ENCODE data around the gene TMEM169. TPM values are rescaled to one million over a fixed set of nuclear protein-coding genes. Genes with fewer than 3 reads are reported as not detected.

The TMEM169 gene
- total RNA-seq, 1 experiment from 2014 or later: 0.74 TPM

DNA sequence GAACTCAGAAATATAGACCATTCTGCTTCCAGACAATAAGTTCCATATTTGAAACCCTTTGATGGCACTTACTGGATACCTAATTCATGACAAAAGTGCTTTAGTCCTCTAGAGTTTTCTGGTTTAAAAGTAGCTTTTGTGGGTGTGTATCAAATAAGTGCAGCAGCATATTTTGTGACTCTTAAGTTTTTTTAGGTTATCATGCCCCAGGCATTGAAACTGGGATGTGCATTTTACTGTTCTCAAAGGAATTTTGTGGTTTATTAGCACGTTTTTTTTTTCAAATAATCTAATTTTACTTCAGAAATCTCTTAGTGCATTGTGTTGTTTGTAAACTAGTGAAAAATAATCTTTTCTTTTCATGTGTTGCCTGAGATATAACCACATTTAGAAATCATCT lies 28.9 kb downstream of the TMEM169 start:
- H3K27me3 ChIP-seq (ENCODE audit: control insufficient read depth, insufficient read depth, low read length): no peaks in the 10 kb centered on the region
- ATAC-seq (no peak), DNase-seq (ENCODE audit: low read depth, low spot score) (no peak)
- CTCF ChIA-PET: interaction anchor here (0.7 kb wide), 1 partner anchor 46 kb away, joined by 3 read pairs; no protein-coding TSS in a partner anchor
- peak overlapping the region; percentile 94 for H3K27ac ChIP-seq (ENCODE audit: low read length)
- BruUV-seq (replicated peaks): no TSS peak
- POLR2A ChIA-PET: no interaction called here
- TF ChIP-seq TCF7L2 (IDR thresholded peaks at IDR 0.05; ENCODE audit: low read depth, low read length) (no peak), POLR2AphosphoS5 (IDR thresholded peaks at IDR 0.05; ENCODE audit: low read depth, low read length) (no peak), SIN3A (IDR thresholded peaks at IDR 0.05; ENCODE audit: borderline replicate concordance, insufficient read depth, low read depth, low read length) (no peak)
- TF ChIP-seq, protein P1, sequence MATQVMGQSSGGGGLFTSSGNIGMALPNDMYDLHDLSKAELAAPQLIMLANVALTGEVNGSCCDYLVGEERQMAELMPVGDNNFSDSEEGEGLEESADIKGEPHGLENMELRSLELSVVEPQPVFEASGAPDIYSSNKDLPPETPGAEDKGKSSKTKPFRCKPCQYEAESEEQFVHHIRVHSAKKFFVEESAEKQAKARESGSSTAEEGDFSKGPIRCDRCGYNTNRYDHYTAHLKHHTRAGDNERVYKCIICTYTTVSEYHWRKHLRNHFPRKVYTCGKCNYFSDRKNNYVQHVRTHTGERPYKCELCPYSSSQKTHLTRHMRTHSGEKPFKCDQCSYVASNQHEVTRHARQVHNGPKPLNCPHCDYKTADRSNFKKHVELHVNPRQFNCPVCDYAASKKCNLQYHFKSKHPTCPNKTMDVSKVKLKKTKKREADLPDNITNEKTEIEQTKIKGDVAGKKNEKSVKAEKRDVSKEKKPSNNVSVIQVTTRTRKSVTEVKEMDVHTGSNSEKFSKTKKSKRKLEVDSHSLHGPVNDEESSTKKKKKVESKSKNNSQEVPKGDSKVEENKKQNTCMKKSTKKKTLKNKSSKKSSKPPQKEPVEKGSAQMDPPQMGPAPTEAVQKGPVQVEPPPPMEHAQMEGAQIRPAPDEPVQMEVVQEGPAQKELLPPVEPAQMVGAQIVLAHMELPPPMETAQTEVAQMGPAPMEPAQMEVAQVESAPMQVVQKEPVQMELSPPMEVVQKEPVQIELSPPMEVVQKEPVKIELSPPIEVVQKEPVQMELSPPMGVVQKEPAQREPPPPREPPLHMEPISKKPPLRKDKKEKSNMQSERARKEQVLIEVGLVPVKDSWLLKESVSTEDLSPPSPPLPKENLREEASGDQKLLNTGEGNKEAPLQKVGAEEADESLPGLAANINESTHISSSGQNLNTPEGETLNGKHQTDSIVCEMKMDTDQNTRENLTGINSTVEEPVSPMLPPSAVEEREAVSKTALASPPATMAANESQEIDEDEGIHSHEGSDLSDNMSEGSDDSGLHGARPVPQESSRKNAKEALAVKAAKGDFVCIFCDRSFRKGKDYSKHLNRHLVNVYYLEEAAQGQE (IDR thresholded peaks at IDR 0.05; ENCODE audit: insufficient read depth in 1 of 2, low read depth in 2 of 2, low read length in 1 of 2): no peak
- TF ChIP-seq, protein P2, sequence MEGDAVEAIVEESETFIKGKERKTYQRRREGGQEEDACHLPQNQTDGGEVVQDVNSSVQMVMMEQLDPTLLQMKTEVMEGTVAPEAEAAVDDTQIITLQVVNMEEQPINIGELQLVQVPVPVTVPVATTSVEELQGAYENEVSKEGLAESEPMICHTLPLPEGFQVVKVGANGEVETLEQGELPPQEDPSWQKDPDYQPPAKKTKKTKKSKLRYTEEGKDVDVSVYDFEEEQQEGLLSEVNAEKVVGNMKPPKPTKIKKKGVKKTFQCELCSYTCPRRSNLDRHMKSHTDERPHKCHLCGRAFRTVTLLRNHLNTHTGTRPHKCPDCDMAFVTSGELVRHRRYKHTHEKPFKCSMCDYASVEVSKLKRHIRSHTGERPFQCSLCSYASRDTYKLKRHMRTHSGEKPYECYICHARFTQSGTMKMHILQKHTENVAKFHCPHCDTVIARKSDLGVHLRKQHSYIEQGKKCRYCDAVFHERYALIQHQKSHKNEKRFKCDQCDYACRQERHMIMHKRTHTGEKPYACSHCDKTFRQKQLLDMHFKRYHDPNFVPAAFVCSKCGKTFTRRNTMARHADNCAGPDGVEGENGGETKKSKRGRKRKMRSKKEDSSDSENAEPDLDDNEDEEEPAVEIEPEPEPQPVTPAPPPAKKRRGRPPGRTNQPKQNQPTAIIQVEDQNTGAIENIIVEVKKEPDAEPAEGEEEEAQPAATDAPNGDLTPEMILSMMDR (IDR thresholded peaks at IDR 0.05): no peak
- H3K4me1 ChIP-seq (ENCODE audit: control insufficient read depth, insufficient read depth, low read length): peaks cover 50% of the 10 kb centered on the region
- peaks cover 46% of the 10 kb centered on the region for H3K36me3 ChIP-seq (ENCODE audit: control insufficient read depth, insufficient read depth, low read length)
- in situ Hi-C loops (cut with HindIII; ENCODE audit: low pct_unique_long_range_greater_than_20kb, low sequenced_read_pairs): no loop called here
- H3K9me3 ChIP-seq (ENCODE audit: control insufficient read depth, insufficient read depth, low read depth, low read length): no peaks in the 10 kb centered on the region
- intact Hi-C loops (cut with micrococcal nuclease; ENCODE audit: unreplicated experiment): no loop called here
- peak overlapping the region; percentile 64 to 89 for H3K4me3 ChIP-seq (ENCODE audit: low read depth in 2 of 2, low read length in 2 of 2)

DNA sequence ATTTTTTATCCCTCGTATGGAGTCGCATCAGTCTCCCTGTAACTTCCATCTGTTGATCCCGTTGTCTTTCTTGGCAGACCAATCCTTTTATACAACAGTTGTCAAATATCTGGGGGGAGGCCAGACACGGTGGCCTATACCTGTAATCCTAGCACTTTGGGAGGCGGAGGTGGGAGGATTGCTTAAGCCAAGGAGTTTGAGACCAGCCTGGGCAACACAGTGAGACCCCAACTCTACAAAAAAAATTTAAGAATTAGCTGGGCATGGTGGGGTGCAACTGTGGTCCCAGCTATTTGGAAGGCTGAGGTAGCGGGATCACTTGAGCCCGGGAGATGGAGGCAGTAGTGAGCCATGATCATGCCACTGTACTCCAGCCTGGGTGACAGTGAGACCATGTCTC lies 29.4 kb downstream of the TMEM169 start:
- H3K4me1 ChIP-seq (ENCODE audit: control insufficient read depth, insufficient read depth, low read length): peaks cover 51% of the 10 kb centered on the region
- peak overlapping the region; percentile 94; the same call in 1 of the 2 replicates for H3K27ac ChIP-seq (ENCODE audit: low read length)
- H3K4me3 ChIP-seq (ENCODE audit: low read depth in 2 of 2, low read length in 2 of 2): no peak overlapping the region

More for the DNA sequence above, 29.4 kb downstream of the TMEM169 start:
- CTCF ChIA-PET: no interaction called here
- no peak for DNase-seq (ENCODE audit: low read depth, low spot score)
- POLR2A ChIA-PET: no interaction called here
- no peak for ATAC-seq
- no TSS peak for BruUV-seq (replicated peaks)
- TF ChIP-seq, protein P1 (IDR thresholded peaks at IDR 0.05; ENCODE audit: insufficient read depth in 1 of 2, low read depth in 2 of 2, low read length in 1 of 2): no peak
- no peak for TF ChIP-seq SIN3A (IDR thresholded peaks at IDR 0.05; ENCODE audit: borderline replicate concordance, insufficient read depth, low read depth, low read length)
- no peak for TF ChIP-seq POLR2AphosphoS5 (IDR thresholded peaks at IDR 0.05; ENCODE audit: low read depth, low read length)
- no peak for TF ChIP-seq TCF7L2 (IDR thresholded peaks at IDR 0.05; ENCODE audit: low read depth, low read length)
- TF ChIP-seq, protein P2 (IDR thresholded peaks at IDR 0.05): no peak
- Histone ChIP-seq H3K9me3 (ENCODE audit: control insufficient read depth, insufficient read depth, low read depth, low read length) (no peaks in the 10 kb centered on the region), H3K36me3 (ENCODE audit: control insufficient read depth, insufficient read depth, low read length) (peaks cover 51% of the 10 kb centered on the region), H3K27me3 (ENCODE audit: control insufficient read depth, insufficient read depth, low read length) (no peaks in the 10 kb centered on the region)
- in situ Hi-C loops (cut with HindIII; ENCODE audit: low pct_unique_long_range_greater_than_20kb, low sequenced_read_pairs) (no loop called here), intact Hi-C loops (cut with micrococcal nuclease; ENCODE audit: unreplicated experiment) (no loop called here)

Data from Panc1 (cell line).